Measurements from ENCODE around the gene SGK1. TPM values are rescaled to one million over a fixed set of nuclear protein-coding genes. Genes with fewer than 3 reads are reported as not detected.

SGK1 gene
- total RNA-seq, 3 donors from 2014 or later (not counting 1 experiment from before 2014, with no cell fraction given): 31.8 to 89.6 (median 33.3) TPM

DNA sequence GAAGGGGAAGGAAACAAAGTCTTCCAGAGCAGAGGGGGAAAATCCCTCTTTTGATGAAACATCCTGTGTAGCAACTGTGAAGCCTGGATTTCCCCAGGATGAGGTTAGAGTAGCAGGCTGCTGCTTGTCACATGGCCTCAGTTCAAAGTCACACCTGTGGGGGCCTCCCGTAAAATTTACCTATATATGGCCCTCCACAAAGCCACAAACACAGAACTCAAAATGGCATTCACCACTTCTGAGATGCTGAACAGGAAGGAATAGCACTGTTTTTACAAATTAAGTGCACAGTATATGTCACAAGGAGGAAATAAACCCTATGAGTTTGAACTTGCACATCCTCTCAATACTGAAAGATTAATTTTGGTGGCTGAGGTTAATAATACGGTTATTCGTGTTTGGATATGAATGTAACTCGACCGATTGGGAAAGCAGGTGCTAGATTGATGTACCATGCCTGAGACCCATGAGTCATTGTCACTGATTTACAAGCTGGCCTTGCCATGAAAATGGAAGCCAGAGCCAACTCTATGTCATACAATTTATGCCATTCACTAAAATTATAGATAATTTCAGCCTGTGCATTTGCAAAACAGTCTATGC, 70.6 kb downstream of the SGK1 start:
- peaks cover 21% of the 10 kb centered on the region for H3K4me1 ChIP-seq (ENCODE audit: control insufficient read depth, insufficient read depth, low read length)
- 12% methylated on average over 5 of the region's 5 CpGs for WGBS (ENCODE audit: insufficient coverage)
- H3K4me3 Mint-ChIP-seq: no peak overlapping the region

DNA sequence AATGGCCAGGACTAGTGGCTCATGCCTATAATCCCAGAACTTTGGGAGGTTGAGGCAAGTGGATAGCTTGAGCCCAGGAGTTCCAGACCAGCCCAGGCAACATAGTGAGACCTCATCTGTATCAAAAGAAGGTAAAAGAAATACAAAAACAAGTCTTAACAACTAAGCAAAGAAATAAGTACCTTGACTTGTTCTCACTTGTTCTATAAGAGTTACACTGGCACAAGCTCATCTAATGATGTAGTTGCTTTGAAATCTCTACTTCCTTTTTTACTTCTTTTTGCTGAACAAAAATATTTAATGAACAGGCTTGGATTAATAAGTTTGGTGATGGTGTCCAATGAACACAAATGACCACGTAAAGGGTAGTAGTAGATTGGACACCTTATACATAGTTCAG, 72.2 kb downstream of the SGK1 start:
- ATAC-seq: no peak
- H3K36me3 Mint-ChIP-seq: no peaks in the 10 kb centered on the region
- H3K27me3 Mint-ChIP-seq (ENCODE audit: low read depth in 2 of 2): peaks cover 0 to 2% of the 10 kb centered on the region in 2 donors
- H3K4me3 ChIP-seq (ENCODE audit: low read length): no peak overlapping the region
- H3K27me3 ChIP-seq (ENCODE audit: control insufficient read depth, insufficient read depth, low read length): no peaks in the 10 kb centered on the region
- H3K4me1 ChIP-seq (ENCODE audit: control insufficient read depth, insufficient read depth, low read length): peaks cover 28% of the 10 kb centered on the region
- TF ChIP-seq, protein P1, sequence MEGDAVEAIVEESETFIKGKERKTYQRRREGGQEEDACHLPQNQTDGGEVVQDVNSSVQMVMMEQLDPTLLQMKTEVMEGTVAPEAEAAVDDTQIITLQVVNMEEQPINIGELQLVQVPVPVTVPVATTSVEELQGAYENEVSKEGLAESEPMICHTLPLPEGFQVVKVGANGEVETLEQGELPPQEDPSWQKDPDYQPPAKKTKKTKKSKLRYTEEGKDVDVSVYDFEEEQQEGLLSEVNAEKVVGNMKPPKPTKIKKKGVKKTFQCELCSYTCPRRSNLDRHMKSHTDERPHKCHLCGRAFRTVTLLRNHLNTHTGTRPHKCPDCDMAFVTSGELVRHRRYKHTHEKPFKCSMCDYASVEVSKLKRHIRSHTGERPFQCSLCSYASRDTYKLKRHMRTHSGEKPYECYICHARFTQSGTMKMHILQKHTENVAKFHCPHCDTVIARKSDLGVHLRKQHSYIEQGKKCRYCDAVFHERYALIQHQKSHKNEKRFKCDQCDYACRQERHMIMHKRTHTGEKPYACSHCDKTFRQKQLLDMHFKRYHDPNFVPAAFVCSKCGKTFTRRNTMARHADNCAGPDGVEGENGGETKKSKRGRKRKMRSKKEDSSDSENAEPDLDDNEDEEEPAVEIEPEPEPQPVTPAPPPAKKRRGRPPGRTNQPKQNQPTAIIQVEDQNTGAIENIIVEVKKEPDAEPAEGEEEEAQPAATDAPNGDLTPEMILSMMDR (IDR thresholded peaks at IDR 0.05): no peak
- no peak overlapping the region for H3K4me3 Mint-ChIP-seq
- H3K36me3 ChIP-seq (ENCODE audit: control insufficient read depth, insufficient read depth, low read length): no peaks in the 10 kb centered on the region
- no CpG with 5 or more reads among the region's 1 CpG for WGBS (ENCODE audit: insufficient coverage)
- DNase-seq: peak in 1 of 2 donors; percentile 35
- H3K9me3 ChIP-seq (ENCODE audit: control insufficient read depth, insufficient read depth, low read length): no peaks in the 10 kb centered on the region
- intact Hi-C loops (cut with micrococcal nuclease): no loop called here
- H3K27ac Mint-ChIP-seq: no peak overlapping the region
- peak overlapping the region; percentile 54 for H3K27ac ChIP-seq (ENCODE audit: low read length)
- no peaks in the 10 kb centered on the region for H3K9me3 Mint-ChIP-seq
- peaks cover 6 to 20% of the 10 kb centered on the region in 2 donors for H3K4me1 Mint-ChIP-seq

More for the DNA sequence above, 70.6 kb downstream of the SGK1 start:
- Mint-ChIP-seq H3K36me3 (no peaks in the 10 kb centered on the region), H3K27me3 (ENCODE audit: low read depth in 2 of 2) (peaks cover 0 to 2% of the 10 kb centered on the region in 2 donors), H3K9me3 (no peaks in the 10 kb centered on the region), H3K4me1 (peaks cover 5 to 19% of the 10 kb centered on the region in 2 donors), H3K27ac (peak overlapping the region; percentile 54 to 81)
- TF ChIP-seq, protein P1 (IDR thresholded peaks at IDR 0.05): no peak
- ATAC-seq: peak; percentile 84 to 92 (median 86)
- peak in 1 of 2 donors; percentile 95 for DNase-seq
- intact Hi-C loops (cut with micrococcal nuclease): no loop called here
- no peaks in the 10 kb centered on the region for H3K27me3 ChIP-seq (ENCODE audit: control insufficient read depth, insufficient read depth, low read length)
- H3K27ac ChIP-seq (ENCODE audit: low read length): peak overlapping the region; percentile 80
- no peak overlapping the region for H3K4me3 ChIP-seq (ENCODE audit: low read length)
- H3K9me3 ChIP-seq (ENCODE audit: control insufficient read depth, insufficient read depth, low read length): no peaks in the 10 kb centered on the region
- no peaks in the 10 kb centered on the region for H3K36me3 ChIP-seq (ENCODE audit: control insufficient read depth, insufficient read depth, low read length)

DNA sequence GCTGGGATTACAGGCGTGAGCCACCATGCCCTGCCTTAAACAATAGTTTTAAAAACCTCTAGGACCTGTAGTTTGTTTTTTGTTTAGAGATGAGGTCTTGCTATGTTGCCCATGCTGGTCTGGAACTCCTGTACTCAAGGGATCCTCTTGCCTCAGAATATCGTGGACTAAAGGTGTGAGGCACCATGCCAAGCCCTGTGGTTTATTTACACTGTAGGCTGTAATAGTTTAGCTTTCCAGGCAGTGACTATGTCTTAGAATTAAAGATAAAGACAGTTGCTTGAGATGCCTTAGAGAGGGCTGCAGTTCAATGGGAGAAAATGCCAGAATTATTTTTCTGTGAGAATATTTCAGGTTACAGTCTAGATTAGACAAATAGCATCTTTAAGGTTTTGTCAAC, 72.9 kb downstream of the SGK1 start:
- no peak for DNase-seq
- no peaks in the 10 kb centered on the region for H3K9me3 ChIP-seq (ENCODE audit: control insufficient read depth, insufficient read depth, low read length)
- H3K27me3 ChIP-seq (ENCODE audit: control insufficient read depth, insufficient read depth, low read length): no peaks in the 10 kb centered on the region
- Mint-ChIP-seq H3K27me3 (ENCODE audit: low read depth in 2 of 2) (peaks cover 0 to 2% of the 10 kb centered on the region in 2 donors), H3K27ac (peak overlapping the region in 1 of 2 donors; percentile 41), H3K36me3 (no peaks in the 10 kb centered on the region), H3K9me3 (no peaks in the 10 kb centered on the region), H3K4me3 (no peak overlapping the region), H3K4me1 (peaks cover 13 to 24% of the 10 kb centered on the region in 2 donors)
- TF ChIP-seq, protein P1 (IDR thresholded peaks at IDR 0.05): no peak
- intact Hi-C loops (cut with micrococcal nuclease): no loop called here
- H3K36me3 ChIP-seq (ENCODE audit: control insufficient read depth, insufficient read depth, low read length): no peaks in the 10 kb centered on the region
- 0% methylated on average over 1 of the region's 2 CpGs for WGBS (ENCODE audit: insufficient coverage)
- peaks cover 31% of the 10 kb centered on the region for H3K4me1 ChIP-seq (ENCODE audit: control insufficient read depth, insufficient read depth, low read length)
- ATAC-seq: no peak
- H3K27ac ChIP-seq (ENCODE audit: low read length): peak overlapping the region; percentile 54
- no peak overlapping the region for H3K4me3 ChIP-seq (ENCODE audit: low read length)
